ENCODE data around the gene PLCB4. TPM values are rescaled to one million over a fixed set of nuclear protein-coding genes. Genes with fewer than 3 reads are reported as not detected.

The PLCB4 gene
- total and polyA plus RNA-seq, 2 donors = 4.8 to 7.6 TPM

DNA sequence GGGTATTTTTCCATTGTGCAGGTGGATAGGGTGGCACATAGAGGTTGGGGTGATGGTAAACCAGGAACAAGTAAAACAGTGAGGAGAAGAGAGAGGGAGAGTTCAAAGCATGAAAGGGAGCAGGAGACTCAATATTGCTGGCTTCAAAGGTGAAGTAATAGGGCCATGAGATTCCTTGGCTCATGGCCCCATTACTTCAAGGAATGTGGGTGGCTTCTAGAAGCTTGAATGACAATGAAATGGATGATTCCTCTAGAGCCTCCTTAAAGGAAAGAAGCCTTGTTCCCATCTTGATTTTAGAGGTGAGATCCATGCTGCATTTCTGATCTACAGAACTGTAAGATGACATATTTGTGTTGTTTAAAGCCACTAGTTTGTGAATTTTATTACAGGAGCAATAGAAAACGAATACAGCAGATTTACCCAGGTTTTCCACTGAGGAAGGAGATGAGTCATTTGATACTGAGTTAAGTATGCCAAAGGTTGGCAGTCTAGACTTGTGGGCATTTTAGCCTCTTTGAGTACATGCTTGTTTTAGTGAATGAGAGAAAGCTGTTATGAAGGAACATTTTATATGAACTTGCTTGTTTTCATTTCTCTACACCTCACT, 110.4 kb downstream of the PLCB4 start:
- no peaks in the 10 kb centered on the region for H3K27me3 ChIP-seq (ENCODE audit: control insufficient read depth in 2 of 2, insufficient read depth in 1 of 2, low read length in 1 of 2)
- WGBS = 85% methylated on average over 1 of the region's 1 CpG
- H3K4me3 ChIP-seq (ENCODE audit: low read length in 2 of 2) = no peak overlapping the region
- no peak for DNase-seq (ENCODE audit: low read depth in 6 of 9, low spot score in 9 of 9)
- no peaks in the 10 kb centered on the region for H3K36me3 ChIP-seq (ENCODE audit: control insufficient read depth in 2 of 2, insufficient read depth in 2 of 2, low read length in 1 of 2)
- H3K27ac ChIP-seq (ENCODE audit: low read depth in 1 of 2, low read length in 1 of 2) = no peak overlapping the region
- no peaks in the 10 kb centered on the region for H3K4me1 ChIP-seq (ENCODE audit: control insufficient read depth in 2 of 2, insufficient read depth in 2 of 2, low read length in 2 of 2)
- H3K9me3 ChIP-seq (ENCODE audit: control insufficient read depth in 2 of 2, insufficient read depth in 1 of 2, low read length in 1 of 2) = no peaks in the 10 kb centered on the region

- H3K27me3 ChIP-seq (ENCODE audit: control insufficient read depth in 2 of 2, insufficient read depth in 1 of 2, low read length in 1 of 2) = no peaks in the 10 kb centered on the region
These were observed 111.0 kb downstream of the PLCB4 start for GRCh38 chr20:9179867-9180266.

DNA sequence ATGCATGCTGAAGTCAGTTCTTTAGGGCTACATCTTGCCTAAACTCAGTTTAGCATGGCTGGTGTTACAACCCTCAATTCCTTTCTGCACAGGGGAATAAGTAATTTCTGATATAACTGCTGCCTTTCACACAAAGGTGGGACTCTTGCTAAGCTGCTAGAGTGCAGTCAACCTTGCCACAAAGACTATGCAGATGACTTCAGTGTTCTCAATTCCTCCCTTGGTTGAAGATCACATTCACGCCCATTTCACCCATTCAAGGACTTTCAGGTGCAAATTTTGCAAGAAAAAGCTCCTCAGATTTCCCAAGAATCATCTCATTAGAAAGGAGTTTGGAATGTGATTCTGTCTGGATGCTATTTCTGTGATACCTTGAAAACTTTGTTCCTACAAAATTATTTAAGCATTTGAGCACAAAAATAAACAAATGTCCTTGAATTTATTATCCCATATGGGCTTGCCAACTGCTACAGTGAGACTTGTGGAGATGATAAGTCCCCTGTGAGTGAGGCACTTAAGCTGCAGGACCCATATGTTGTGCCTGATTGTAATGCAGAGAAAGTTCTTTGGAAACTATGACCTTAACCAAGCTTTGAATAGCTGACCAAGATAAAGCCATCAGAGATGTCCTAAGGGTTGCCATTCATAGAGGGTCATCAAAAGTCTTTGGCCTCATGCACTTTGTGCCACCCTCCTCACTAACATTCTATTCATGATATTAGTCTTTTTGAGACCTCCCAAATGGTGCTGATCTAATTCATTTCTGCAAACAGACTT, 111.8 kb downstream of the PLCB4 start:
- 97% methylated on average over 1 of the region's 1 CpG for whole genome bisulfite sequencing
- no peak for DNase-seq (ENCODE audit: low read depth in 6 of 9, low spot score in 9 of 9)
- Histone ChIP-seq H3K27me3 (ENCODE audit: control insufficient read depth in 2 of 2, insufficient read depth in 1 of 2, low read length in 1 of 2) (no peaks in the 10 kb centered on the region), H3K36me3 (ENCODE audit: control insufficient read depth in 2 of 2, insufficient read depth in 2 of 2, low read length in 1 of 2) (no peaks in the 10 kb centered on the region), H3K4me3 (ENCODE audit: low read length in 2 of 2) (no peak overlapping the region), H3K4me1 (ENCODE audit: control insufficient read depth in 2 of 2, insufficient read depth in 2 of 2, low read length in 2 of 2) (peaks cover 0 to 4% of the 10 kb centered on the region in 2 donors), H3K27ac (ENCODE audit: low read depth in 1 of 2, low read length in 1 of 2) (no peak overlapping the region), H3K9me3 (ENCODE audit: control insufficient read depth in 2 of 2, insufficient read depth in 1 of 2, low read length in 1 of 2) (no peaks in the 10 kb centered on the region)

More at GRCh38 chr20:9179867-9180266, 111.0 kb downstream of the PLCB4 start:
- H3K4me3 ChIP-seq (ENCODE audit: low read length in 2 of 2) = no peak overlapping the region
- H3K4me1 ChIP-seq (ENCODE audit: control insufficient read depth in 2 of 2, insufficient read depth in 2 of 2, low read length in 2 of 2) = no peaks in the 10 kb centered on the region
- DNase-seq (ENCODE audit: low read depth in 6 of 9, low spot score in 9 of 9) = no peak
- no peaks in the 10 kb centered on the region for H3K9me3 ChIP-seq (ENCODE audit: control insufficient read depth in 2 of 2, insufficient read depth in 1 of 2, low read length in 1 of 2)
- H3K27ac ChIP-seq (ENCODE audit: low read depth in 1 of 2, low read length in 1 of 2) = no peak overlapping the region
- H3K36me3 ChIP-seq (ENCODE audit: control insufficient read depth in 2 of 2, insufficient read depth in 2 of 2, low read length in 1 of 2) = no peaks in the 10 kb centered on the region

- H3K36me3 ChIP-seq (ENCODE audit: control insufficient read depth in 2 of 2, insufficient read depth in 2 of 2, low read length in 1 of 2) = no peaks in the 10 kb centered on the region
- peaks cover 2 to 11% of the 10 kb centered on the region in 2 donors for H3K4me1 ChIP-seq (ENCODE audit: control insufficient read depth in 2 of 2, insufficient read depth in 2 of 2, low read length in 2 of 2)
- H3K27me3 ChIP-seq (ENCODE audit: control insufficient read depth in 2 of 2, insufficient read depth in 1 of 2, low read length in 1 of 2) = no peaks in the 10 kb centered on the region
- no peak overlapping the region for H3K27ac ChIP-seq (ENCODE audit: low read depth in 1 of 2, low read length in 1 of 2)
- H3K4me3 ChIP-seq (ENCODE audit: low read length in 2 of 2) = no peak overlapping the region
- H3K9me3 ChIP-seq (ENCODE audit: control insufficient read depth in 2 of 2, insufficient read depth in 1 of 2, low read length in 1 of 2) = no peaks in the 10 kb centered on the region
- 96% methylated on average over 6 of the region's 6 CpGs for WGBS
- DNase-seq (ENCODE audit: low read depth in 6 of 9, low spot score in 9 of 9) = no peak
These were observed 116.6 kb downstream of the PLCB4 start for GRCh38 chr20:9185511-9185910.

DNA sequence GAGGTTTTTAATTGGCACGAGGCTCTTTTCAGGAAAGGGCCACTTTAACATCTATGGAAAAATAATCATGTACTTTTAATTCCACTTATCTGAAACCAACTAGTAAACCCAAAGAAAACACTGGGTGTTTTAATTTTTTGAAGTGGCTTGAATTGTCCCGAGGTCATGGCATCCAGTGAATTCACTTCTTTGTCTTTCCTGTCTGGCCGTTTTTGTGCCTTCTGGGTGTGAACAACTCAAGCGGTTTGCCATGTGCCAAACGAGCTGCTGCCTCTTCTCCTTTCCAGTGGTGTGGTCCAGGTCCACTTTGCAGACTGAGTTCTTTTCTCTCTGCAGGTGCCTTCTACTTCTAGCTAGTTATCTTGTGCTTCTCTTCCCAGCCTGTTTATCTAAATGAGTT, 117.5 kb downstream of the PLCB4 start:
- no peak overlapping the region for H3K4me3 ChIP-seq (ENCODE audit: low read length in 2 of 2)
- no peak overlapping the region for H3K27ac ChIP-seq (ENCODE audit: low read depth in 1 of 2, low read length in 1 of 2)
- H3K36me3 ChIP-seq (ENCODE audit: control insufficient read depth in 2 of 2, insufficient read depth in 2 of 2, low read length in 1 of 2) = no peaks in the 10 kb centered on the region
- WGBS = 58% methylated on average over 5 of the region's 5 CpGs
- no peak for DNase-seq (ENCODE audit: low read depth in 6 of 9, low spot score in 9 of 9)
- H3K9me3 ChIP-seq (ENCODE audit: control insufficient read depth in 2 of 2, insufficient read depth in 1 of 2, low read length in 1 of 2) = no peaks in the 10 kb centered on the region
- peaks cover 2 to 11% of the 10 kb centered on the region in 2 donors for H3K4me1 ChIP-seq (ENCODE audit: control insufficient read depth in 2 of 2, insufficient read depth in 2 of 2, low read length in 2 of 2)
- H3K27me3 ChIP-seq (ENCODE audit: control insufficient read depth in 2 of 2, insufficient read depth in 1 of 2, low read length in 1 of 2) = no peaks in the 10 kb centered on the region

- no peak overlapping the region for H3K4me3 ChIP-seq (ENCODE audit: low read length in 2 of 2)
- no peak overlapping the region for H3K27ac ChIP-seq (ENCODE audit: low read depth in 1 of 2, low read length in 1 of 2)
- no peaks in the 10 kb centered on the region for H3K9me3 ChIP-seq (ENCODE audit: control insufficient read depth in 2 of 2, insufficient read depth in 1 of 2, low read length in 1 of 2)
- H3K27me3 ChIP-seq (ENCODE audit: control insufficient read depth in 2 of 2, insufficient read depth in 1 of 2, low read length in 1 of 2) = no peaks in the 10 kb centered on the region
- H3K4me1 ChIP-seq (ENCODE audit: control insufficient read depth in 2 of 2, insufficient read depth in 2 of 2, low read length in 2 of 2) = no peaks in the 10 kb centered on the region
- no peak for DNase-seq (ENCODE audit: low read depth in 6 of 9, low spot score in 9 of 9)
- WGBS = 76% methylated on average over 6 of the region's 6 CpGs
- no peaks in the 10 kb centered on the region for H3K36me3 ChIP-seq (ENCODE audit: control insufficient read depth in 2 of 2, insufficient read depth in 2 of 2, low read length in 1 of 2)
These were observed 126.1 kb downstream of the PLCB4 start for GRCh38 chr20:9195031-9195430.

DNA sequence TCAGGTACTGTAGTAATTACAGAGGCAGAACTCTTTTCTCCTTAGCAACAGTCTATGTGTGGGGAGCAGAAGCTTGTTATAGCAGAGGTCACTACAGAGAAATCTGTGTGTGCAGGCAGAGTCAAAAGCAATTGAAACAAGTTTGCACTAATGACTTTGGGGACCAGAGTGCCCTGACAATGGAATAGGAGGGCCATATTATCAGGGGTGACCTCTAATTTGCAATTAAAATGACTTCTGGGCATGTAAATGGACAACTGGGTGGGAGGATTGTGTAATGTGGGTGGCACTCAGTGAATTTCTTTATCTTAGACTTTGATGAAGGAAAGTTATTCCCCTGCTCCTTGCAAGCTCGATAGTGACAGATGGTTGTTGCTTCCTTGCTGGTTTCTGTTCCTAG, 127.2 kb downstream of the PLCB4 start:
- 97% methylated on average over 1 of the region's 1 CpG for WGBS
- no peak overlapping the region for H3K27ac ChIP-seq (ENCODE audit: low read depth in 1 of 2, low read length in 1 of 2)
- no peaks in the 10 kb centered on the region for H3K27me3 ChIP-seq (ENCODE audit: control insufficient read depth in 2 of 2, insufficient read depth in 1 of 2, low read length in 1 of 2)
- no peak for DNase-seq (ENCODE audit: low read depth in 6 of 9, low spot score in 9 of 9)
- H3K36me3 ChIP-seq (ENCODE audit: control insufficient read depth in 2 of 2, insufficient read depth in 2 of 2, low read length in 1 of 2) = no peaks in the 10 kb centered on the region
- no peaks in the 10 kb centered on the region for H3K4me1 ChIP-seq (ENCODE audit: control insufficient read depth in 2 of 2, insufficient read depth in 2 of 2, low read length in 2 of 2)
- H3K4me3 ChIP-seq (ENCODE audit: low read length in 2 of 2) = no peak overlapping the region
- no peaks in the 10 kb centered on the region for H3K9me3 ChIP-seq (ENCODE audit: control insufficient read depth in 2 of 2, insufficient read depth in 1 of 2, low read length in 1 of 2)

GRCh38 chr20:9198460-9198859, 129.6 kb downstream of the PLCB4 start:
- DNase-seq (ENCODE audit: low read depth in 6 of 9, low spot score in 9 of 9) = no peak
- H3K27ac ChIP-seq (ENCODE audit: low read depth in 1 of 2, low read length in 1 of 2) = no peak overlapping the region
- no peaks in the 10 kb centered on the region for H3K27me3 ChIP-seq (ENCODE audit: control insufficient read depth in 2 of 2, insufficient read depth in 1 of 2, low read length in 1 of 2)
- no peak overlapping the region for H3K4me3 ChIP-seq (ENCODE audit: low read length in 2 of 2)
- no peaks in the 10 kb centered on the region for H3K36me3 ChIP-seq (ENCODE audit: control insufficient read depth in 2 of 2, insufficient read depth in 2 of 2, low read length in 1 of 2)
- H3K4me1 ChIP-seq (ENCODE audit: control insufficient read depth in 2 of 2, insufficient read depth in 2 of 2, low read length in 2 of 2) = no peaks in the 10 kb centered on the region
- no peaks in the 10 kb centered on the region for H3K9me3 ChIP-seq (ENCODE audit: control insufficient read depth in 2 of 2, insufficient read depth in 1 of 2, low read length in 1 of 2)

GRCh38 chr20:9200196-9200595, 131.3 kb downstream of the PLCB4 start:
- Histone ChIP-seq H3K27me3 (ENCODE audit: control insufficient read depth in 2 of 2, insufficient read depth in 1 of 2, low read length in 1 of 2) (no peaks in the 10 kb centered on the region), H3K27ac (ENCODE audit: low read depth in 1 of 2, low read length in 1 of 2) (no peak overlapping the region), H3K4me3 (ENCODE audit: low read length in 2 of 2) (no peak overlapping the region), H3K9me3 (ENCODE audit: control insufficient read depth in 2 of 2, insufficient read depth in 1 of 2, low read length in 1 of 2) (no peaks in the 10 kb centered on the region), H3K36me3 (ENCODE audit: control insufficient read depth in 2 of 2, insufficient read depth in 2 of 2, low read length in 1 of 2) (no peaks in the 10 kb centered on the region), H3K4me1 (ENCODE audit: control insufficient read depth in 2 of 2, insufficient read depth in 2 of 2, low read length in 2 of 2) (no peaks in the 10 kb centered on the region)
- 97% methylated on average over 5 of the region's 5 CpGs for WGBS
- DNase-seq (ENCODE audit: low read depth in 6 of 9, low spot score in 9 of 9) = no peak
